ENCODE measurements around the gene SRGAP2B.
"Not testable (repeated sequence)": the region's sequence is repeated elsewhere in the genome, so short reads cannot be mapped to it uniquely, and the experiment has no call there.

- TF ChIP-seq, protein P1, sequence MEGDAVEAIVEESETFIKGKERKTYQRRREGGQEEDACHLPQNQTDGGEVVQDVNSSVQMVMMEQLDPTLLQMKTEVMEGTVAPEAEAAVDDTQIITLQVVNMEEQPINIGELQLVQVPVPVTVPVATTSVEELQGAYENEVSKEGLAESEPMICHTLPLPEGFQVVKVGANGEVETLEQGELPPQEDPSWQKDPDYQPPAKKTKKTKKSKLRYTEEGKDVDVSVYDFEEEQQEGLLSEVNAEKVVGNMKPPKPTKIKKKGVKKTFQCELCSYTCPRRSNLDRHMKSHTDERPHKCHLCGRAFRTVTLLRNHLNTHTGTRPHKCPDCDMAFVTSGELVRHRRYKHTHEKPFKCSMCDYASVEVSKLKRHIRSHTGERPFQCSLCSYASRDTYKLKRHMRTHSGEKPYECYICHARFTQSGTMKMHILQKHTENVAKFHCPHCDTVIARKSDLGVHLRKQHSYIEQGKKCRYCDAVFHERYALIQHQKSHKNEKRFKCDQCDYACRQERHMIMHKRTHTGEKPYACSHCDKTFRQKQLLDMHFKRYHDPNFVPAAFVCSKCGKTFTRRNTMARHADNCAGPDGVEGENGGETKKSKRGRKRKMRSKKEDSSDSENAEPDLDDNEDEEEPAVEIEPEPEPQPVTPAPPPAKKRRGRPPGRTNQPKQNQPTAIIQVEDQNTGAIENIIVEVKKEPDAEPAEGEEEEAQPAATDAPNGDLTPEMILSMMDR (conservative IDR thresholded peaks at IDR 0.05): not testable (repeated sequence)
- TF ChIP-seq EZH2 (IDR thresholded peaks at IDR 0.05; ENCODE audit: low read depth): not testable (repeated sequence)
Measured at GRCh38 chr1:145017725-145018124, 77.4 kb downstream of the SRGAP2B start.

All from PC-9 (cell line).